Activated T-helper 1 cell treated with Interleukin-2 at 50 U/mL for 16 hours (primary cell): Measurements from ENCODE around the gene ARAP3.

Experiments used
- DNase-seq: peaks from one replicate; pipeline ENCODE4 v3.0.0-alpha.2; 2020; ENCODE audit warnings: low read depth

Gene ARAP3

DNA sequence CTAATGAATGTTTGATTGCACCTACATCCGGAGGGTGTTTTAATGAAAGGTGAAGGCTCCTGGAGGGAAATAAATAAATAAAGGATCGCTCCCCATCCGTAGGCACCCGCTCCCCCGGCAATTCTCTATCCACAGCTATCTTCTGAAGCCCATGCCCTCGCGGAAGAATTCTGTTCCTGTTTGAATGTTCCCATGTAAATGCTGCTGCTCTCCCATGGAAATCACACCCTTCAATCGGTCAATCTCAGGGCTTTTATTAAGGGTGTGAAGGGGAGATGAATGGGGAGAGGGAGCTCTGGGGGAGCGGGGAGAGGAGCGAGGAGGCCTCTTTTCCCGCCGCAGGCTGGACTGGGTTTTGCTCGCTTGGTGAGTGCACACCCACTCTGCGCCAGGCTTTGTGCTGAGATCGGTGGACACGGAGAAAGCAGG lies 21.1 kb upstream of the ARAP3 start:
- DNase-seq, result no peak

DNA sequence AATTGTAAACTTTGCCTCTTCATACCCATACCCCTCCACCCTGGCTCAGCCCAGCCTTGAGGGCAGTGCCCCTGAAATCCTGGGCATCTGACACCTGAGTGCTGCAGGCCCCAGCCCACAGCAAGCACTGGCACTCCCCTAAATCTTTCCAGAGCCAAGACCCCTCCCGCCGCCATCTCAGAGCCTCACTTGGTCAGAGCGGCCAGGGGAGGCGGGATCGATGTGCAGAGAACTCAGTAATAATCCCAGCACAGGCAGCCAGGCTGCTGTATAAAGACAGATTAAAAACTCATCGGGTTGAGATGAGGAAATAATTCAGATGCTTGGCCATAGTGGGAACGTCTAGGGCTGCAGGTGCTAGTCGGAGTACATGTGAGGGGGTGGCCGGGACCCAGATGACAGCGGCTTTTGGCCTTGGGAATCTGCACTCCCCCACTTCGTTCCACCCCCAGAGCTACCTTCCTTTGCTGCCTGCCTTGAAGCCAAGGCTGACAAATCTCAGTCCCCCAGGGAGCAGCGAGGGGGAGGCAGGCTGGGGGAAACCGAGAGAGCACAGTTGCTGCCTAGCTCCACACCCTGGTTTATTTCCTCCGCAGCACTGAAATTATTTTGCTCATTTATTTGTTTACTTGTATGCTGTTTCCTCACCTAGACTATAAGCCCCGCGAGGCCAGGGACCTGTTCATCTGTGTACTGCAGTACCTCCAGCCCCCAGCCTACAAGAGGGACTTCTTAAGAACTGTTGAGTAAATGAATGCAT lies 19.5 kb upstream of the ARAP3 start:
- DNase-seq, result no peak

DNA sequence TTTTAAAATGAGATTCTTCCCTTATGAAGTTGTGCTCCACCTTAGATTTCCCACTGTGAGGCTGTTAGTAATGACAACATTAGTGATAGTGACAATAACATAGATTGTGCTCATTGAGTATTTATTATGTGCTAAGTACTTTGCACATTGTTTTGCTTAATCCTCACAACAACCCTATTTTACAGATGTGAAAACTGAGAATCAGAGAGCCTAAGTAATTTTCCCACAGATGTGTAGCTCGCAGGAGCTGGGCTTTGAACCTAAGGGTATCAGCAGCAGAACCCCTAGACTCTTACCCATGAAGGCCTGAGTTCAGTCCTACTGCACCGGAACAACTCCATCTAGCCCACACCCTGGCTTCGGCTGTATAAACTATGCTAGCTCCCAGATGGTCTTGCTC lies 15.6 kb upstream of the ARAP3 start:
- DNase-seq, result no peak

DNA sequence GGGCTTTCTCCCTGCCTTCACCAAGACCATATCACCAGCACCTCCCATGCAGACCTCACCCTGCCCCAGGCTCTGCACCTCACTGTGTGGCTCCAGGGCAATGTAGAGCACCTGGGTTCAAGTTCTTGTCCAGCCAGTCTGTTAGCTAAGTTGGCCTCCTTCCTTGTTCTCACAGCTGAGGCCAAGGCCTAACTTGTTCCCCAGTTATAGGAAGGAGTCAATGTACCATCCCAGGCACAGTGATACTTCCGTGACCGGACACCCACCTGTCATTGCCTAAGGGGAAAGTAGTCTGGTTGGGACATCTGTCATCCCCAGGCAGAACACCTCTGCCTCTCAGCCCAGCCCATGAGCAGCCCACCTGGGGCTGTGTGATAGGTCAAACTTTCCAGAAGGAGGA lies 14.4 kb upstream of the ARAP3 start:
- no peak for DNase-seq

DNA sequence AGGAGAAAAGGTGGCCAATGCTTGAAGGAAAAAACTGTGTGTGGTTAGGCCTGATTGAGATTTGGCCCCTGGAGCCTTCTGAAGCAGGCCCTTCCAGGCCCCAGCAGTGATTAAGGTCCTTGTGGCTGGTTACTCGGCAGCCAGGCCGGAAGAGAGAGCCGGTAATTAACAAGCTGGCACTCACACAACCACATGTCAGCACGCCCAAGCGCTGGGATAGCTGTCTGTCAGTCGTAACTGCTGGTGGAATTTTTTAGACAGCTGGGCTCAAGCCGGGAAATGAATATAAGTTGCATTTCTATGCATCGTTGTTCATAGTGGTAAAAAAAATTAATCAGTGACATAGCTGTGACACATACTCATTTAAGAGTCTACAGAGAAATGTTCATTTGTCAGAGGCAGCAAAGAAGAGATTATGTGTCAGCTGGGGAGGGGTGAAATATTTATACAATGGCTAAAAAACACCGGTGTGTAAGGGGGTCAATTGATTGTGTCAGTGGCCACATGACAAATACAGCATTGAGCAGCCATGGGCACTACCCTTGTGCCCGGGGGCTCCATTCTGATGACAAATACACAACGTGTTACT lies 13.7 kb upstream of the ARAP3 start:
- DNase-seq, result no peak

DNA sequence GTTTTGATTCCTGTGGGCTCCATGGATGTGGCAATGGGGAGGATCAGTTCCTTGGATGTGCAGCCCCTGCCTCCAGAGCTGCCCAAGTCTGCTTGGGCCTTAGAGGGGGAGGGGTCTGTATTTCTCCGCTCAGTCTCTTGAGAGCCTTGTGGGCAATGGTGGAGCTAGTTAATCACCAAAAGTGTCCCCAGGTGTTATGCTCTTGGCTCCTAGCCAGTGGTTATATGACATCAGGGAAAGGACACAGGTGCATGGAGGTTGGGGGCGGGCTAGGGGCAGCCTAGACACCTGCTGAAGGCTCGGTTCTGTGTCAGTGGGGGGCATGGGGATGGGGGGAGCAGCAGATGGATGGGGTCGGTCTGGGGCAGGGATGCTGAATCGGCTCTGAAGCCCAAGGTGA lies 12.4 kb upstream of the ARAP3 start:
- no peak for DNase-seq

DNA sequence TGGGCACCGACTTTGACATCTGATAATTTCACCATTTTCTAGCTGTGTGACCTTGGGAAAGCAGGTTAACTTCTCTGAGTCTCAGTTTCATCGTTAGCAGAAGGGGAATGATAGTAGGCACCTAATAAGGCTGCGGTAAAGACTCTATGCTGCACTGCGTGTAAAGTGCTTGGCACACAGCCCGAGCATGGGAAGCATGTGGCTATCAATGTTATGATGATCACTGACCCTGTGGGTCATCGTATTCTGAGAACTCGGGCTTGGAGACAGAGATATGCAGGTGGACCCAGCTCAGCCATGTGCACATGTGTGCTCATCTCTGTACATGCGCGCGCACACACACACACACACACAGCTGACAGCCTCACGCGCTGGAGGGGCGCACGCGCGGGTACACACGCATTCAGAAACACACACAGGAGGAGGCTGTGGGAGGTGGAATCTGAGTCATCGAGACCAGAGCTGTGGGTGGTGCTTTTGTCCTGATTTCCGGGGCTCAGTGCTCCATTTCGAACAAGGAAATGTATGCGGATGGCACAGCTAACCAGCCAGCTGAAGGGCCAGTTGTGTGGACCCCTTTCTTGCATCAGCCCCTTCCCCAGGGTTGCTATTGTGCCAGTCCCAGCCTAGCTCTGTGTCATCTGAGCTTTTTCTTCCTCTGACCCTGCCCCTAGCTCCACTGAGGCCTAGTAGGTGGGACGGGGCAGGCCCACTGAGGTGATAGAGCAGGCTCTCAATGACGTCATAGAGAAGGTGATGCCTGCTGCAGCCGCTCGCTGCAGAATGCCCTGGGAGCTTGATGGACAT lies 11.1 kb upstream of the ARAP3 start:
- peak; percentile 69 for DNase-seq

DNA sequence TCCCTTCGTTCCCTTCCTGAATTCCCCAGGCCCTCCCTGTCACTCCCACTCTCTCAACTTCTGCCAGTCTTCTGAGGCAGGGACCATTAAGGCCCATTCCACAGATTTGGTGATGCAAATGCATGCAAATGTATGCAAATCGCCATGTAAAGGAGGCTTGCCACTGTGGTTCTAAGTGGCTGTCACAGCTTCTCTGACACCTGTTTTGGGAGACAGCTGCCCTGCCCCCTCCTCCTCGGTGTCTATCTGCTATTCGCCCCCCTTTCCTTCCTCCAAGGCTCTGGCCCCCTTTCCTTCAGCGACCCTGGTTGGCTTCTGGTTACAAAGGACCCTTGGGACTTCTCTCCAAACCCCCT lies 10.5 kb upstream of the ARAP3 start:
- no peak for DNase-seq

DNA sequence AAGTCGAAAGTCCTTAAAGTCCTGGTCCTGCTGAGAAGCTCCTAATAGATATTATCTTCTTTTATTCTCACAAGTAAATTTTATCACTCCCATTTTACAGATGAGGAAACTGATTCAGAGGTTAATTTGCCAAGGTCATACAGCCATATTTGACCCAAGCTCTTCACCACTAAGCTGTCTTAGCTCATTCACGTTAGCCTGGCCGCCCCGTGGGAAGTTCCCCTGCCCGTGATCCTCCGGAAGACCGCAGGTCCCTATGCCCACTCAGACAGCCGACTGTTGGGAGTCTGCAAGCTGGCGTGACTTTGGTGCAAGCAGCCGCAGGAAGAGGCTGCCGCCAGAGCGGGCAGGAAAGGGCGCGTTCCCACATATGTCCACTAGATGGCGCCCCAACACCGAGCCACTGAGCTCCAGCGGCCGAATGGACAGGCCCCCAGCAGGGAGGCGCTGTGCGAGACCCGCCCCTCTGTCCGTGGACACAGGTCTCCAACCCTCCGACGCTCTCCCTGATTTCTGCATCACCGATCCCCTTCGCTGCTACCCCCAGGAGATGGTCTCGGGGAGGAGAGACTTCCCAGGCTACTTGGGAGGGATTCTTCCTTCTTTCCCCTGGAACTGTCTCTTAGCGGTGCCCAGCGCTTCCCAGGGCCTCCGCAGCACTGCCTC lies 10.0 kb upstream of the ARAP3 start:
- DNase-seq, result peak; percentile 79

DNA sequence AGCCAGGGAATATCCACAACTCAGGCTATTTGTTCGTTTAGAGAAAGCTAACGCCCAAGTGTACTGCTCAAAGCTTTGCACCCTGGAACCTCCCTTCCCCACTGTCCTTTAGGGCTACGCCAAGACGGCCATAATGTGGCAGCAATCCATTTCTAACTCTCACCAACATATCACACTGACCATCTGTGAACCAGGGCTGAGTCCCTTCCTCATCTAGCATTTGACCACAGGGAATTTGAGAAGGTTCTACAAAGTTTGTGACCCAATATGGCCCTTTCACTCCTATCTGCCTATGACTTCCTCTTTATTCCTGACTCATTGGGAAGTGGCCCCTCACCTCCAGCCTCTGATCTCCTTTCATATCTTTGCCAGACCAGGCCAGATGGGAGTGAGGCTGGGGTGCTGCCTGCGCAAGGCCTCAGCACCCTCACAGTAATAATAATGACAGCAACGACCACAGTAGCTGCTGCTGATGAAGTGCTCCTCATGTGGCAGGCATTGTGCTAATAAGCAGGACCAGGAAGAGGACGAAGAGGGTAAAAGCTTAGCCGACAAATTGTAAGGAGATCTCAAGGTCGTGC lies 9.3 kb upstream of the ARAP3 start:
- no peak for DNase-seq

DNA sequence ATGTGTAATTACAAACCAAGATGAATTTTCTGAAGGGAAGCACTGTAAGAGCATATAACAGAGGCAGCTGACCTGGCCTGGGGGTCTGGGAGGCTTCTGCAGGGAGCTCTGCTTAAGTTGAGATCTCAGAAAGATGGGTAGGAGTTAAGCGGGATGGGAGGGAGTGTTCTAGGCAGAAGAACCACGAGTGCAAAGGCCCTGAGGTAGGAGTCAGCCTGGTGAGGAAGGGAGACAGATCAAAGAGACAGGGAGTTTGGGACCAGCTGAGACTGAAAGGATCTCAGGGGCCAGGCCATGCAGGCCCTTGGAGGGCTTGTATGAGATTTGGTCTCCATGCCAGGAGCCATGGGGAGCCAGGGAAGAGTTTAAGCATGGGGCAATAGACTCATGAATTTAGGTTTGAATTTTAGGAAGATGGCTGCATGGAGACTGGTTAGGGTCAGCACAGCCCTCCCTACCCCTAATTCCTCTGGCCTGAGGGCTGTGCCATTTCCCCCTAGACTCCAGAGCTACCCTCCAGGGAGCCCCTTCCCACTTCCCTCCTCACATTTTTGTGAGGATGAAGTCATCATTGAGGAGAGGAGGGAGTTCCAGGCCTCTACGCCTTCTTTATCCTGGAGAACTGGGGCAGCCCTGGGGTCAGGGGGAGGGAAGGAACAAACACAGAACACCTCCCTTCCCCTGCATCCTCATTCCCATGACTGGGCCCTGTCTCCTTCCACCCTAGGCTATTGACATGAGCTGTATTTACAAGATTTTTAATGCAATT lies 4.8 kb upstream of the ARAP3 start:
- no peak for DNase-seq

DNA sequence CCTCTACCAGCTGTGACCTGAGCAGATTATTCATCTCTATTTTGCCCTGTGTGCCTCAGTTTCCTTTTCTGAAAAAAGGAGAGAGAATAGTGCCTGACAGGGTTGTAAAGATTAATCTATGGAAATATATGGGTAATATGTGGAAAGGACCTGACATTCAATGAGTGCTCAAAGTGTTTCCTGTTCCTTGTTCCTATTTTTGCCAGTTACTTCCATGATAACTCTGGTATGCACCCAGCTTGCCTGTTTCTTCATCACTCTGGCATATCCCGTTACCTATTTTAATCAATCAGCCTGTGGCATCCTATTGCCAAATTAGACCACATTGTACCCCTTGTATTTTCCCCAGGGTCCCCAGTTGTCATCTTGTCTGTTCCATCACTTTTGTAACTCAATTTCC lies 3.6 kb upstream of the ARAP3 start:
- DNase-seq, result no peak

DNA sequence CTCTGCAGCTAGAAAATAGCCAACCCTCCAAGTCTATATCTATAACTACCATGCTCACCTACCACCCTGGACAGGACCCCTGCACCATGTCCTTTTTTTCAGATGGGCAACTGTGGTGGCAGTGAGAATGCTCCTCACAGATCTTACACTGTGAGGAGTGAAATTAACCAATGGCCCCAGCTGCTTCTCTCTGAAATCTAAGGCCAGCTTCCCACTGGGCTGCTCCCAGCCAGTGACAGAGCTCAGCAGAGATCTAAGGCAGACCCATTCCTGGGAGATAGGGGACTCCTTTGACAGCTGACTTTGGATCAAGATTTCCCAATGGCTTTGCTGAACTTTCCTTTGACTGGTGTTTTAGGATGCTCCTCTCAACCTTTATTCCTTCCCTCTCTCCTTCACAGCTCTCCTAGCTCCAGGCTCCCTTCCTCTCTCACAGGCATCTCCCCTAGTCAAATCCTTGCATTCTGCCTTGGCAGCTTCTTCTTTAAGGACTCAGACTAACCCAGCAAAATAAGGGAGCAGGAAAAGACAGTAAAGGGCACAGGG lies 1.6 kb upstream of the ARAP3 start:
- no peak for DNase-seq

DNA sequence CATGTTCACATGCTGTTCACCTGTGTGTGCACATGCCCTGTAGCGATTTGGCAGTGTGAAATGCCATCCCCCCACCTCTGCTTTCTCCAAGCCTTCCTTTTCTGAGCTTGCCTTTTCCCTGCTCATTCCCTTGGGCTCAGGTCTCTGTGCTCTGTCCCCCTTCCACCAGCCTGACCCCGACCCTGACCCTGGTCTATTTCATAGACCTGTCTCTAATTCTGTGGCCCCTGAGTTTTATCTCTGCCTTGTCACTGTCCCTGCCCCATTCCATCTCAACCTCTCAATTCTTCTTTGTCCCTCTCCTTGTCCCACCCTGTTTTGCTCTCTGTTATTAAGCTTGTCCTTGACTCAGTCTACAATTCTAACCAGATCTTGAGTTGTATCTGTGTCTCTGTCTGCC lies 735 bp downstream of the ARAP3 start:
- DNase-seq, result no peak

DNA sequence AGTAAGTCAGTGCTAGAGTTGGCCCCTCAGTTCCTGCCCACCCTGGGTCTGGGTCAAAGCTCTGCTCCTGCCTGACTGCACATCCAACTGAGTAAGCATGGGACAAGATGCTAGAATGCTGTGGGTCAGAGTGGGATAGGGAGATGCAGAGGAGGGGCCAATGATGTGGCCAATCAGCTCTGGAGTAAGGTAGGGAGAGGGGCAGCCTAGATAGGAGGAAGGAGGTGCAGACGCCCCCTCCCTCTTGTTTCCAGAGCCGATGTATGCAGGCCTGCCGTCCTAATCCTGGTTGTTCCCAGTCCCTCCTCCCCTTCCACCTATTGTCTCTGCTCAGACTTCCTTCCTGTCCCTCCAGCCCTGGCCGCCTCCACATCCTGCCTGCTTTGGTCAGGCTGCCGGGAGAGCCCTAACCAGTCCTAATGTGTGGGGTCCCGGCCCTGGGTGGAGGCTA lies 1.3 kb downstream of the ARAP3 start:
- DNase-seq, result no peak

DNA sequence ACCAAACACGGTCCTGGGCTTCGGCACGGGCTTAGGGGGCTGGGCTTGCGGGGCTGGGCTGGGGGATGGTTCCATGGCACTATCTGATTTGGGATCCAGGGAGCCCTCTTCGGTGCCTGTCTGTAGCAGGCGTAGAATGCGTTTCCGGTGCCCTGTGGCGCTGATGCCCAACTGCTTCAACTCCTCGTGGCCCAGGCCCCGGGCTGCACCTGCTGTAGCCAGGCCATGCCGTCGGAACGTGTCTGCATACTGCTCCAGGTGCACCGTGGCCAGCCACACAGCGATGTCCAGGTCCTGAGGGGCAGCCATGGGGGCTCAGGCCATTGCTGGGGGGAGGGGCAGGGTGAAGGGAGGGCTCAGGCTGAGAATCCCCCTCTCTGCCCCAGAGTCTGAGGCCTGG lies 1.9 kb downstream of the ARAP3 start:
- DNase-seq, result no peak

DNA sequence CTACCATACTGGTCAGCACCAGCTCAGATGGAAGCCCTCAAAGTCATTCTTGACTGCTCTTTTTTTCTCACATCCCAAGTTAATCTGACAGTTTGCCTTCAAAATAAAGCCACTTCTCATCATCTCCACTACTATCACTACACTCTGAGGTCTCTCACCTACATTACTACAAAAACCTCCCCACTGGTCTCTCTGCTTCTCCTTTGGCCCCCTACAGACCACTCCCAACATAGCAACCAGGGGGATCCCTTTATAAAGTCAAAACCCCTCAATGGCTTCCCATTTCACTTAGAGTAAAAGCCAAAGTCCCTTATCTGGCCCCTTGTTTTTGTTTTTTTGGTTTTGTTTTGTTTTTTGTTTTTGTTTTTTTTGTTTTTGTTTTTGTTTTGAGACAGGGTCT lies 4.6 kb downstream of the ARAP3 start:
- DNase-seq, result no peak

DNA sequence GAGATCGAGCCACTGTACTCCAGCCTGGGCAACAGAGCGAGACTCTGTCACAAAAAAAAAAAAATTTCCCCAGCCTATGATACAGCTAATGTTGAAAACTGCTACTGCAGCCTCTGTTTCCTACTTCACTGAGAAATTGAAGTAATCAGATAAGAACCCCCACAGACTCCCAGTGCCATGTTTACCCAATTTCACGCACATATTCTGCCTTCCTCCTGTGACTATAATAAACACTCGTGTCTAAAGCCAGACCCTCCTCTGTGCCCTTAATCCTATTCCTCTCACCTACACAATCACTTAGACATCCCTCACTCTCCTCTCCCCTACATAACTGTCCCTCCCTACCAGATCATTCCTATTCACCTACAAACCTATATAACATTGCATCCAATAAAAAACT lies 6.4 kb downstream of the ARAP3 start:
- DNase-seq, result no peak

DNA sequence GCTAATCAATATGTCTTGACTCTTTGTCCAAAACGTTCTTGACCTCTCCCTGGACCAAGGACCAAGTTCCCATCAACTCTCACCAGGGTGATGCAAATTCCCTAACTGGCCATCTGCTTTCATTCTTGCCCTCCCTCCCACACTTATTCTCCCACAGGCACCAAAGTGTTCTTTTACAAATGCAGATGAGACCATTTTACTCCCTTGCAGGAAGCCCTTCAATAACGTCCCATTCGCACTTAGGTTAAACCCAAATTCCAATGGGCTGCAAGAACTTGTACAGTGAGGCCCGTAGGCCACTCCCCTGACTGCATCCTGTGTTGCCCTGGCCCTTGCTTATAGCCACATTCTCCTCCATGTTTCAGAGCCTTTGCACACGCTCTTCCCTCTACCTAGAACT lies 7.3 kb downstream of the ARAP3 start:
- no peak for DNase-seq

DNA sequence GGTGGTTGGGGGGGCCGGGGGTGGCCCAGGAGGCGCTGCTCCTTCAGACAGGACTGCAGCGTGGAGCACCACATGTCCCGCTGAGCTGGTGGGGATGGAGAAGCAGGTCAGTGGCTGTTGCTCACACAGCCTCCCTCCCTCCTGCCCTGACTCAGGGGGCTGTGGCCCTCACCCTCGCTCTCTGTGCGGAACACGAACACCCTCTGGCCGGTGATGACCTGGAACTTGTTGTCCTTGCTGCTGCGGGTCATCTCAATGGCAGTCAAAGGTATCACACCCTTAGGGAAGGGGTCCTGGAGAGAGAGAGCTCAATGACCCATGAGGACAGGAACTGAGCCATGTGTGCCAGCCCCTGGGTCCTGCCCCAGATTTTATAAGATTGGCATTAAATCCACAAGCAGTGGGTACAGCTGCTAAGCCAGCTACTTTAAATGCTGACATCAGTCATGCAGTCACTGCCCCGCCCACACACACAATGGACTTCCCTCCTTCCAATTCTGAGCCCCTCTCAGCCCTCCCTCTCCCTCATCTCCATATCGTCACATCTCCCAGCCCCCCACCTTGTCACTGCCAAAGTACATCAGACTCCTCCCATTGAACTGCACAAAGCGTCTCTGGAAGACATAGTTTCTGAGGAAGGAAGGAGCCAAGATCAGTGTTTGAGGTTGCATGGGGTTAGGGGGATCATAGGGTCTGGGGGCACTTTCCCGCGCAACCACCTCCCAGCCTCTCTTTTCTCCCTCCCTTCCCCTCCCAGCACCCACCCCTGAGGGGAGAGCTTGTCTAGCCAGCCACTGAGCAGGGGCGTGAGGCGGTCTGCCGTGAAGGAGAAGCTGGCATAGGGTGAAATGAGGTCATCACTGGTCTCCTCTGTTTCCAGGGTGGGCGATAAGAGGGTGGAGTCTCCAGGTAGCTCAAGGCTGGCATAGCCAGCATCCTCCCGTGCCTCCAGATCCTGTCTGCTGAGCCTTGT lies 8.9 kb downstream of the ARAP3 start:
- DNase-seq, result no peak
